Stomach (tissue), 9 donors: ENCODE measurements around the gene HECTD2. TPM values are rescaled to one million over a fixed set of nuclear protein-coding genes. Genes with fewer than 3 reads are reported as not detected.
"Not testable (repeated sequence)": the region's sequence is repeated elsewhere in the genome, so short reads cannot be mapped to it uniquely, and the experiment has no call there.

Experiments
- DNase-seq, 2 donors: peaks; one replicate each; pipeline versions ENCODE4 v3.0.0 to v3.0.0-alpha.2; 2013 to 2019
- H3K27ac ChIP-seq, 5 donors: fragments of 200-600 bp in 4 of 5; sonication (generic) in 4 of 5; one replicate each; pipeline ENCODE4 v1.5.1; 2013 to 2019; ENCODE audit warnings: mild to moderate bottlenecking in 1 of 5, moderate library complexity in 1 of 5
- H3K27me3 ChIP-seq, 3 donors: fragments of 200-600 bp; sonication (generic); one replicate each; pipeline ENCODE4 v1.5.1; 2017 to 2019; ENCODE audit warnings: mixed run types in 1 of 3
- H3K36me3 ChIP-seq, 4 donors: fragments of 200-600 bp; sonication (generic); 1 replicate in 3 of 4; 2 replicates in 1 of 4; pipeline ENCODE4 v1.5.1; 2016 to 2019
- H3K4me1 ChIP-seq, 4 donors: fragments of 200-600 bp; sonication (generic); one replicate each; pipeline ENCODE4 v1.5.1; 2016 to 2019
- H3K4me3 ChIP-seq, 4 donors: fragments of 200-600 bp; sonication (generic) in 3 of 4; one replicate each; pipeline ENCODE4 v1.5.1; 2016 to 2019; ENCODE audit warnings: mild to moderate bottlenecking in 1 of 4
- H3K9me3 ChIP-seq, 4 donors: fragments of 200-600 bp; sonication (generic); one replicate each; pipeline ENCODE4 v1.5.1; 2016 to 2019
- CTCF ChIP-seq, 7 experiments: fragments of 450-650 bp in 4 of 7; fragments of 200-600 bp in 3 of 7; sonication (generic) in 3 of 7; IDR thresholded peaks; one replicate each; pipeline ENCODE4 v1.5.1; 2016 to 2019; ENCODE audit warnings: antibody characterized with exemption in 7 of 7, control low read depth in 2 of 7, mild to moderate bottlenecking in 1 of 7
- EP300 ChIP-seq: sonication (generic); formaldehyde crosslinking; IDR thresholded peaks from one replicate; pipeline ENCODE4 v1.6.1; 2017; ENCODE audit warnings: antibody characterized with exemption
- POLR2A ChIP-seq, 4 donors: fragments of 450-650 bp; IDR thresholded peaks; one replicate each; pipeline ENCODE4 v1.6.1; 2016; ENCODE audit warnings: antibody characterized with exemption in 4 of 4, control low read depth in 2 of 4, mild to moderate bottlenecking in 1 of 4, moderate library complexity in 1 of 4
- POLR2AphosphoS5 ChIP-seq, 3 donors: sonication (generic); formaldehyde crosslinking; IDR thresholded peaks; one replicate each; pipeline ENCODE4 v1.6.1; 2016; ENCODE audit warnings: antibody characterized with exemption in 3 of 3
- WGBS, 5 donors: extraction: QIAGEN DNeasy Blood & Tissue Kit in 3 of 5; methylation state at CpG; one replicate each; pipeline versions ENCODE4 v1.1.5 to v1.1.7; 2013 to 2018; 5-methylcytosine and 5-hydroxymethylcytosine counted together
- intact Hi-C: fragments of 100-400 bp; cut with DNase I; formaldehyde crosslinking; loops from one replicate; pipeline ENCODE4 v1.15.1; 2023; ENCODE audit warnings: low total_unique reads
- polyA plus RNA-seq, 3 donors: library from polyadenylated mRNA; stranded (reverse); fragments of 200-250 nt; gene quantifications; one replicate each; pipeline ENCODE4 v1.2.3, GENCODE V29; 2013
- total RNA-seq, 5 donors: library from RNA; depleted of rRNA; stranded (reverse); fragments of >200 nt; gene quantifications; one replicate each; pipeline versions ENCODE4 v1.1.0 to v1.2.3, GENCODE V29; 2014 to 2016
- donor health status: healthy with polysubstance abuse.
- donor health status: Bipolar disorder and iron deficiency.
- donor health status: healthy.

Gene HECTD2
- total and polyA plus RNA-seq, 8 donors, result 1.7 to 32.6 (median 12.4) TPM

DNA sequence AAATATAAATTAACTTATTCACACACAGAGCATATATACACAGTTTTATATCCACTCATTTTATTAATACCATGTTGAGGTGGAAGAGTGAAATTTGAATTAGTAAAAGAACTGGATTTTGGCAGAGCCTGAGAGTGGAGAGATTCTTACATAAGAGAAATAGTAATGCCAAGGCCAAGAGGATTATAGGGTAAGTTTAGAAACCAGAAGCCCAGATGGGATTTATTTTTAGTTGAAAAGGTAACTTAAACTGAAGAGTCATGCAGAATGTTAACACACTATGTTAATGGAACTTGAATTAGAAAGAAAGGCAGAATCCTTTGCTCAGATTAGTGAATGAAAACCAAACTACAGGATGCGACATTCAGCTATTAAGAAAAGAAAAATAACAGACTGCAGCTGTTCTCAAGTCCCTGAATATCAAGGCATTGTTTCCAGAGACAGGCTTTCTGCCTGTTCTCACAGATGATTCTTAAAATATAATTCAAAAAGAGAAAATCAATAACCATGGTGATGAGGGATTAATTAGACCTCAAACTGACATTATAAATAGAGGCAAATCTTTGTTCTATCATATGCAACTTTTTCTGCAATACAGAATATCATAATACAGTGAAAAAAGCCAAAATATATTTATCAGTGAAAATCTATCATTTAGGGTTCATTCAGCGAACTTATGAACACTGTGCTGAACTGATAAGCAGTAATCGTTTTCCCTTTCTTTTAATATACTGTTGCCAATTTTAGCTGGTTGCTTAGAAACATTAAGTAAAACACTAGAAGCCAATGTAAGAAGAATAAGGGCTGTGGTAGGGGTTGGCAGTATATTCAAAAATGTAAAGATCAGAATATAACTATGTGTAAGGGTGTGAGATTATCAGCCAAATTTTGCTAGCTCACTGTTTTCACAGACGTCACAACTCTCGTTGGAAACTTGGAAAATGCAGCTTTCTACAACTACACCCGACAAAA, 34.4 kb downstream of the HECTD2 start:
- TF ChIP-seq CTCF (IDR thresholded peaks at IDR 0.05) (no peak), POLR2A (IDR thresholded peaks at IDR 0.05) (no peak), POLR2AphosphoS5 (IDR thresholded peaks at IDR 0.05) (no peak), EP300 (no peak)
- WGBS, 5 donors, result 66 to 72% (median 68%) methylated on average over 6 of the region's 6 CpGs
- no peak overlapping the region for H3K4me3 ChIP-seq
- DNase-seq, result peak in 1 of 2 donors; percentile 16
- no peaks in the 10 kb centered on the region for H3K27me3 ChIP-seq
- peaks cover 0 to 4% (median 2%) of the 10 kb centered on the region in 4 donors for H3K36me3 ChIP-seq
- H3K27ac ChIP-seq, result no peak overlapping the region
- peaks cover 0 to 8% (median 0%) of the 10 kb centered on the region in 4 donors for H3K4me1 ChIP-seq
- H3K9me3 ChIP-seq, result peaks cover 0 to 6% (median under 1%) of the 10 kb centered on the region in 4 donors
- intact Hi-C loops, result no loop called here

- TF ChIP-seq POLR2AphosphoS5 (IDR thresholded peaks at IDR 0.05), result no peak
- TF ChIP-seq POLR2A (IDR thresholded peaks at IDR 0.05), result no peak
- TF ChIP-seq EP300, result no peak
- TF ChIP-seq CTCF (IDR thresholded peaks at IDR 0.05), result no peak
- H3K4me1 ChIP-seq, result no peaks in the 10 kb centered on the region
- intact Hi-C loops, result no loop called here
These were observed 41.9 kb downstream of the HECTD2 start for GRCh38 chr10:91452063-91452462.

DNA sequence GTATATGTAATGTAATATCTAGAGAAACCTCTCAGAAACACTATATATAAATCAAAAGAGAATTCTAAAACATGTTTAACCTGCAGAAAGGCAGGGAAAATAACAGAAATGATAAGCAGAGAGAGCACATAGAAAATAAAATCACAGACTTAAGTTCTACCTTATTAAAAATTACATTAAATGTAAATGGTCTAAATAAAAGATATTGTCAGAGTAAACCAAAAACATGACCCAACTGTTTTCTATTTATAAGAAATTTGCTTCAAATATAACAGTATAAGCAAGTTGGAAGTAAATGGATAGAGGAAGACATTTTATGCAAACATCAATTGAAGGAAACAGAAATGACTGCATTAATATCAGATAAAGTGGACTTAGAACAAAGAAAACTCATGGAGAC, 43.4 kb downstream of the HECTD2 start:
- intact Hi-C loops, result no loop called here
- DNase-seq, result no peak
- TF ChIP-seq CTCF (IDR thresholded peaks at IDR 0.05), result no peak
- TF ChIP-seq POLR2A (IDR thresholded peaks at IDR 0.05), result no peak
- TF ChIP-seq EP300, result no peak
- TF ChIP-seq POLR2AphosphoS5 (IDR thresholded peaks at IDR 0.05), result no peak
- Histone ChIP-seq H3K27ac (no peak overlapping the region), H3K27me3 (no peaks in the 10 kb centered on the region), H3K4me1 (no peaks in the 10 kb centered on the region), H3K36me3 (no peaks in the 10 kb centered on the region), H3K4me3 (no peak overlapping the region), H3K9me3 (peaks cover 8 to 57% (median 33%) of the 10 kb centered on the region in 4 donors)

More at GRCh38 chr10:91452063-91452462, 41.9 kb downstream of the HECTD2 start:
- Histone ChIP-seq H3K36me3 (no peaks in the 10 kb centered on the region), H3K27me3 (no peaks in the 10 kb centered on the region), H3K27ac (no peak overlapping the region), H3K4me3 (no peak overlapping the region), H3K9me3 (peaks cover 8 to 57% (median 33%) of the 10 kb centered on the region in 4 donors)
- DNase-seq, result no peak

- H3K4me1 ChIP-seq, H3K27me3 ChIP-seq, intact Hi-C loops, H3K36me3 ChIP-seq, H3K4me3 ChIP-seq, DNase-seq, H3K27ac ChIP-seq: not testable (repeated sequence)
- 94 to 100% (median 95%) methylated on average over 1 of the region's 1 CpG for WGBS, 5 donors
- peaks cover 8 to 50% (median 30%) of the 10 kb centered on the region in 4 donors for H3K9me3 ChIP-seq
These were observed 45.0 kb downstream of the HECTD2 start for GRCh38 chr10:91455135-91455534.

DNA sequence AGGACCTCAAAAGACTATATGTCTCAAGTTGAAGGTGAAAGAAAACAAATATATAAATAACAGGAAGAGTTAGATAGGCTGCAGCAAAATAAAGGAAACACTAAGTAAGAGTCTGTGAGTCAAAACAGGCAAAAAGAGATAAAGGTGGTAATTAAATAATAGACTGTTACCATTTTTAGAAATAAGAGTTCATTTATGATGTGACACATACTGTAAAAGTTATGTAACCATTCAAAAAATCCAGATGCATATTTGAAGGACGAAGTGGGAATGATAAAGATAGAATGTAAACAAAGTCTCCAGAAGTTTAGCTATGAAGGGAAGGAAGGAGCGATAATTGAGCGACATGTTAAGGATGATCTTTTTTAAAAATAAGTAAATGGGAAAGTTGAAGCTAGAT, 50.5 kb downstream of the HECTD2 start:
- no peaks in the 10 kb centered on the region for H3K27me3 ChIP-seq
- DNase-seq, result no peak
- TF ChIP-seq CTCF (IDR thresholded peaks at IDR 0.05) (no peak), POLR2A (IDR thresholded peaks at IDR 0.05) (no peak), POLR2AphosphoS5 (IDR thresholded peaks at IDR 0.05) (no peak), EP300 (no peak)
- intact Hi-C loops, result no loop called here
- H3K36me3 ChIP-seq, result peaks cover 0 to 50% (median 47%) of the 10 kb centered on the region in 4 donors
- no peaks in the 10 kb centered on the region for H3K9me3 ChIP-seq
- WGBS, 5 donors, result 83 to 91% (median 87%) methylated on average over 3 of the region's 3 CpGs
- H3K27ac ChIP-seq, result no peak overlapping the region
- no peaks in the 10 kb centered on the region for H3K4me1 ChIP-seq
- H3K4me3 ChIP-seq, result no peak overlapping the region
